ENCODE results near the gene CT47C1. TPM values are rescaled to one million over a fixed set of nuclear protein-coding genes. Genes with fewer than 3 reads are reported as not detected.

Gene CT47C1
- total RNA-seq, 2 donors from 2014 or later, result not detected

DNA sequence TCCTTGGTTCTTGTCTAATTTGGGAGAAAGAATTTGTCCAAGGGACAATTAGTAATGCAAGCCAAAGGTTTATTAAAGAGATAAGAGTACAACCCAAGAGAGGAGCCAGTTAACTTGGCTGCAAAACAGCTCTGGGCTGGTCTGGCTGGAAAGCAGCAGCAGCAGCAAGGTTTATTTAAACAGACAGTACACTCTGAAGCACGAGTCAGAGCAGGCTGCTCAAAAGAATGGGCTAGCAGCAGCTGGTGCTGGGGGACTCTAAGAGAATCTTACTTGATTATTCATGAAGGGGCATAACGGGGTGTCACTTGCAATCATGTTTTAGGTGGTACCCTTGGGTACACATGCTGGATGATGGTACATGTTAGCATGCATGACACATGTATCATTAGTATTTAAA is 17.1 kb upstream of the CT47C1 start:
- Mint-ChIP-seq H3K4me3 (no peak overlapping the region), H3K36me3 (ENCODE audit: low read depth) (no peaks in the 10 kb centered on the region), H3K4me1 (peaks cover 1% of the 10 kb centered on the region), H3K27ac (no peak overlapping the region), H3K27me3 (no peaks in the 10 kb centered on the region)
- DNase-seq (no peak), ATAC-seq (no peak)
- H3K9me3 ChIP-seq (ENCODE audit: control insufficient read depth, low read length, poor library complexity, severe bottlenecking), result no peaks in the 10 kb centered on the region

DNA sequence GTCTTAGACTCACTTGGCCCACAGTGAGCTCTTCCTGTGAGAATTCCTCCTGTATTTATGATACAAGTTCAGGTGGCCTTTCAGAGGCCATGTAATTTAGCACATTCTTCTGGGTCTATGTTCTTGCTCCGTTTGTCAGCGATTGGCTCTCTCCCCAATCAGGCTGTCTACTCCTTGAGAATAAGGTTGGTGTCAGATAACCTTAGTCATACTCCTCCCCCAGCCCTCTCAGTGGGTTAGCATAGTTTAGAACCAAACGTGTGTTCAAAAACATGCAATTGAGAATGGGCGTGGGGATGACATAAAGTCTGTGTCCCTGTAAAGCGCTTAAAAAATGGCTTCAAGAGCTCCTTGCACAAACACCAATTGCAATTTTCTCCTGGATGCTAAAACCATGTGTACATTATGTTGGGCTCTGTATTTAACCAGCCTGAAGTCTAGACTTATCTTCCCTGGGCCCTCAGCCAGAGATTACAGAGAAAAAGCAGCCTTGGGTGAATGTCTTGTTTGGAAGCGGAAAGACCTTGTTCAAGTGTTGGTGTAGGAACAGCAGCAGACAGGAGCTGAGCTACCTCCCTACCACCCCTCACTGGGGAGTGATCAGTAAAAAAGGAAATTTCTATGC is 9.9 kb upstream of the CT47C1 start:
- H3K27me3 Mint-ChIP-seq, result no peaks in the 10 kb centered on the region
- no peaks in the 10 kb centered on the region for H3K9me3 ChIP-seq (ENCODE audit: control insufficient read depth, low read length, poor library complexity, severe bottlenecking)
- ATAC-seq, result no peak
- DNase-seq, result no peak
- H3K27ac Mint-ChIP-seq, result no peak overlapping the region
- H3K36me3 Mint-ChIP-seq (ENCODE audit: low read depth), result no peaks in the 10 kb centered on the region
- H3K4me1 Mint-ChIP-seq, result peaks cover 2% of the 10 kb centered on the region
- H3K4me3 Mint-ChIP-seq, result no peak overlapping the region

DNA sequence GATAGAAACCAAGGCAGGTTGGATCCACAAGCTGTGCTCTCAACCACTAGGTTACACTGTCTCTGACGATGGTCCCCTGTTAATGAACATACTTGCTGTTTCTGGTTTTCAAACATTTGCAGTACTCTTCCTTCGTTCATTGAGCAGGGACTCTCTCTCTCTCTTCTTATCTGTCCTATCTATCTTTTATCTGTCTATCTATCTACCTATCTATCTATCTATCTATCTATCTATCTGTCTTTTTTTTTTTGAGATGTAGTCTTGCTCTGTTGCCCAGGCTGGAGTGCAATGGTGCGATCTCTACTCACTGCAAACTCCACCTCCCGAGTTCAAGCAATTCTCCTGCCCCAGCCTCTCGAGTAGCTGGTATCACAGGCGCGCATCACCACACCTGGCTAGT is 9.4 kb upstream of the CT47C1 start:
- Mint-ChIP-seq H3K4me3 (no peak overlapping the region), H3K27me3 (no peaks in the 10 kb centered on the region), H3K36me3 (ENCODE audit: low read depth) (no peaks in the 10 kb centered on the region), H3K27ac (no peak overlapping the region), H3K4me1 (peaks cover 2% of the 10 kb centered on the region)
- ATAC-seq (no peak), DNase-seq (no peak)
- H3K9me3 ChIP-seq (ENCODE audit: control insufficient read depth, low read length, poor library complexity, severe bottlenecking), result no peaks in the 10 kb centered on the region

DNA sequence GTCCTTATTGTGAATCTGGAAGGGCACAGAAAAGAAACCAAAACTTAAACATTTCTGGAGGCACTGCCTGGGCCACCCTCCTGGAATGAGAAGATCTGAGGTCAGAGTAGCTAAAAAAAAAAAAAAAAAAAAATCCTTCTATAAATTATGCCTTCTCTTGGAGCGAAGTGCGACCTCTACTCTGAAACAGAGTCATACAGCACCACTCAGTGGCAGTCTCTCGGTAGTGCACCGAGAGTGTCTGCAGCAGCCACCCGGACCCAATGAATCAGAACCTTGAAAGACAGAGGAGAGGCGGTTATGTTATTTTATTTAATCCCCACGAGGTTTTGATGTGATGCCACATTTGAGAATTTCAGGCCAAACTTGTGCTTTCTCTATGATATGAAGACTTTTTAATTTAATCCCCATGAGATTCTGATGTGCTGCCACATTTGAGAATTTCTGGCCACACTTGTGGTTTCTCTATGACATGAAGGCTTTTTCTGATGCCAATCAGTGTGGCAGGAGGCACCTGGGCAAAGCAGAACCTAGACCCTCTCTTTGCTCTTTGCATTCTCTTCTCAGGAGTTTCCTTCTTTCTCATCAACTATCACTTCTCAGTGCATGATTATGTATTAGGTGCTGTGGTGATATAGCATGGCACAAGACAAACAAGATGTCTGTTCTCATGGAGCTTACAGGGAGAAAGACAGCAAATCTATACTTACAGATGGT is 5.6 kb upstream of the CT47C1 start:
- Mint-ChIP-seq H3K27me3 (no peaks in the 10 kb centered on the region), H3K4me1 (peaks cover 2% of the 10 kb centered on the region), H3K4me3 (no peak overlapping the region), H3K27ac (no peak overlapping the region), H3K36me3 (ENCODE audit: low read depth) (no peaks in the 10 kb centered on the region)
- H3K9me3 ChIP-seq (ENCODE audit: control insufficient read depth, low read length, poor library complexity, severe bottlenecking), result no peaks in the 10 kb centered on the region
- peak in 1 of 3 donors; percentile 6 for DNase-seq
- ATAC-seq, result peak; percentile 71

DNA sequence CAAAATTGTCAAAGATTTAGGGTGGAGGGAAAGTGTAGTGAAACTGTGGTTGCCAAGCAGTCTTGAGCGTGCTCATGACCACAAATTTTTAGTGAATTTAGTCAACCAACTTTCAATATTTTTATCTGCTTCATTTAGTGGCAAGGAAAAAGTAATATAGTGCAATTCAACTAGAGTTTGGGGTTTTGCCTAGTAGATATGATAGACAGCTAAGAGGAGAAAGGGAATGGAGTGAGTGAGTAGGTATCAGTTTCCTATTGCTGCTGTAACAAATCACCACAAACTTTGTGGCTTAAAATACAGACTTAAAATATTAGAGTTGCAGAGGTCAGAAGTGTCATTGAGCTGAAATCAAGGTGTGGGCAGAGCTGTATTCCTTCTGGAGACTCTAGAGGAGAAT is 3.7 kb upstream of the CT47C1 start:
- H3K27ac Mint-ChIP-seq, result no peak overlapping the region
- H3K9me3 ChIP-seq (ENCODE audit: control insufficient read depth, low read length, poor library complexity, severe bottlenecking), result no peaks in the 10 kb centered on the region
- no peak for DNase-seq
- H3K27me3 Mint-ChIP-seq, result no peaks in the 10 kb centered on the region
- no peak for ATAC-seq
- no peaks in the 10 kb centered on the region for H3K36me3 Mint-ChIP-seq (ENCODE audit: low read depth)
- no peak overlapping the region for H3K4me3 Mint-ChIP-seq
- peaks cover 2% of the 10 kb centered on the region for H3K4me1 Mint-ChIP-seq

DNA sequence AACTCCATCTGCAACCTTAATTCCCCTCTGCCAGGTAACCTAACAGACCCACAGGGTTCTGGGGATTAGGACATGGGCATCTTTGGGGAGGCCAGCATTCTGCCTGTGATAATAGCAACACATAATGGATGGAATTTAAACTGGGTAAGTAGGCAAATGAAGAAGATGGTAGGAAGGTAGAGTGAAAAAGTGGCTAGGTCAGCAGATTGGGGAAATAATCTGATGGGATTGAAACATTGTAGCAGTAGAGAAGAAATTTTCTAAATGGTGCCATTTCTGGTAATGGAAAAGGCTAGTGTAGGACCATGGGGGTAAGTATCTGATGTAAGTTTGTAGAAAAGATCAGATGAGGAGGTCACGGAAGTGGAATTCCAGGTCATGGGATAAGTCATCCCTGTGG is 3.0 kb upstream of the CT47C1 start:
- H3K4me1 Mint-ChIP-seq, result no peaks in the 10 kb centered on the region
- no peak overlapping the region for H3K4me3 Mint-ChIP-seq
- no peaks in the 10 kb centered on the region for H3K36me3 Mint-ChIP-seq (ENCODE audit: low read depth)
- ATAC-seq (no peak), DNase-seq (no peak)
- H3K27ac Mint-ChIP-seq, result no peak overlapping the region
- H3K27me3 Mint-ChIP-seq, result no peaks in the 10 kb centered on the region
- H3K9me3 ChIP-seq (ENCODE audit: control insufficient read depth, low read length, poor library complexity, severe bottlenecking), result no peaks in the 10 kb centered on the region

DNA sequence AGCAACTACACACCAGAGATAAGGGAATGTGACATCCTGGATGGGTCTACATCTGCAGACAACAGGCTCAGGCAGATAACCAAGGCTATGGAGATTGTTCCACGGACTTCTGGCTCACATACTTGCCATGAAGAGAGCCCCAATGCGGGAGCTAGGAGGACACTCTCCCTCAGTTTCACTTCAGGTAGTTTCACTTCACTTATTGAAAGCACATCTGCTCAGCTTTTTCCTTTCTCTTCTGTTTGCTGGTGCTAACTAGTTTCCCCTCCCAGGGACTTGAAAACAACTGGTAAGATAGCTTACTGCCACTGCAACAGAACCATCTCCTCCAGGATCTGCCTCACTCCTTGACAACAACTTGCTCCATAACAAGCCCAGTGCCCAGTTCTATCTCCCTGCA is 1.4 kb upstream of the CT47C1 start:
- Mint-ChIP-seq H3K27ac (no peak overlapping the region), H3K36me3 (ENCODE audit: low read depth) (no peaks in the 10 kb centered on the region), H3K4me1 (no peaks in the 10 kb centered on the region), H3K27me3 (no peaks in the 10 kb centered on the region), H3K4me3 (no peak overlapping the region)
- no peak for ATAC-seq
- H3K9me3 ChIP-seq (ENCODE audit: control insufficient read depth, low read length, poor library complexity, severe bottlenecking), result no peaks in the 10 kb centered on the region
- no peak for DNase-seq

DNA sequence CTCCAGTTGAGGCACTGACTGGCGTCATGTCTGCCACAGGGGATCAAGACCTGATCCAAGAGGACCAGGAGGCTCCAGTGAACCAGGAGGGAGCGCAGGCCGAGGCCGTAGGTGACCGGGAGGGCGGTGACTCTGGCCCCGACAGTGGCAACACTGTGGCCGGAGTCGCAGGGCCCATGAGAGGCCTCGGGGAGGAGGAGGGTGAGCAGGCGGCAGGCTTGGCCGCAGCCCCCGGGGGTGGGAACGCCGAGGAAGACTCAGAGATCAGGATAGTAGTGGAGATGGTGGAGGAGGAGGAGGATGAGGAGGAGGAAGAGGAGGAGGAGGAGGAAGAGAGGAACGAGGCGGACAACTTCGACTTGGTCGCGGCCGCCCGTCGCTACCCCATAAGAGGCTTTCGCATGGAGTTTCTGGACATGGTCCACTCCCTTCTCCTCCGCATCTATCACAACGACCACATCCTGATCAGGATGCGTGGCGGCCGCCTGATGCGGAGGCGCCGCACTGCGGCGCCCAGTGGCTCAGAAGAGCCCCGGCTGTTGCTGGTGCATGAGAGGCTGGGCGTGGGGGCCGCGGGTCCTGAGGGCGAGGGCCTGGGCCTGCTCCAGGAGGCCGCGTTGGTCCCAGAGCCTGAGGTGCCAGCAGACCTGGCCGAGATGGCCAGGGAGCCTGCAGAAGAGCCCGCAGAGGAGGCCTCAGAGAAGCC is 560 bp downstream of the CT47C1 start:
- no peak for DNase-seq
- ATAC-seq, result no peak
- H3K4me1 Mint-ChIP-seq, result no peaks in the 10 kb centered on the region
- H3K27ac Mint-ChIP-seq, result no peak overlapping the region
- H3K4me3 Mint-ChIP-seq, result no peak overlapping the region
- no peaks in the 10 kb centered on the region for H3K27me3 Mint-ChIP-seq
- no peaks in the 10 kb centered on the region for H3K36me3 Mint-ChIP-seq (ENCODE audit: low read depth)
- H3K9me3 ChIP-seq (ENCODE audit: control insufficient read depth, low read length, poor library complexity, severe bottlenecking), result no peaks in the 10 kb centered on the region

DNA sequence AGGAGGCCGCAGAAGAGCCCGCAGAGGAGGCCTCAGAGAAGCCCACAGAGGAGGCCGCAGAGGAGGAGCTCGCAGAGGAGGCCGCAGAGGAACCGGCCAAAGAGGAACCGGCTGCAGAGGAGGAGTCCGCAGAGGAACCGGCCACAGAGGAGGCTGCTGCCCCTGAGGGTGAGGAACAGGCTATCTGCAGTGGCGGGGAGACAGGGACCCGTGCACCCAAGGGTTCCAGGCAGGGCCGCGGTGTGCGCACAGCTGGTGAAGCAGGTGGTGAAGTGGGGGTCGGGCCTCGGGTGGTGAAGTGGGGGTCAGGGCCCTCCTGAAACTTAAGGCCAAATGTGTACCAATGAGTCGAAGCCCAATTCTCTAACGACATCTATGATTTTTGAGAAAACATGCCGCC is 1.1 kb downstream of the CT47C1 start:
- ATAC-seq, result no peak
- no peaks in the 10 kb centered on the region for H3K9me3 ChIP-seq (ENCODE audit: control insufficient read depth, low read length, poor library complexity, severe bottlenecking)
- no peaks in the 10 kb centered on the region for H3K36me3 Mint-ChIP-seq (ENCODE audit: low read depth)
- H3K27me3 Mint-ChIP-seq, result no peaks in the 10 kb centered on the region
- no peak for DNase-seq
- H3K4me1 Mint-ChIP-seq, result no peaks in the 10 kb centered on the region
- H3K27ac Mint-ChIP-seq, result no peak overlapping the region
- no peak overlapping the region for H3K4me3 Mint-ChIP-seq

DNA sequence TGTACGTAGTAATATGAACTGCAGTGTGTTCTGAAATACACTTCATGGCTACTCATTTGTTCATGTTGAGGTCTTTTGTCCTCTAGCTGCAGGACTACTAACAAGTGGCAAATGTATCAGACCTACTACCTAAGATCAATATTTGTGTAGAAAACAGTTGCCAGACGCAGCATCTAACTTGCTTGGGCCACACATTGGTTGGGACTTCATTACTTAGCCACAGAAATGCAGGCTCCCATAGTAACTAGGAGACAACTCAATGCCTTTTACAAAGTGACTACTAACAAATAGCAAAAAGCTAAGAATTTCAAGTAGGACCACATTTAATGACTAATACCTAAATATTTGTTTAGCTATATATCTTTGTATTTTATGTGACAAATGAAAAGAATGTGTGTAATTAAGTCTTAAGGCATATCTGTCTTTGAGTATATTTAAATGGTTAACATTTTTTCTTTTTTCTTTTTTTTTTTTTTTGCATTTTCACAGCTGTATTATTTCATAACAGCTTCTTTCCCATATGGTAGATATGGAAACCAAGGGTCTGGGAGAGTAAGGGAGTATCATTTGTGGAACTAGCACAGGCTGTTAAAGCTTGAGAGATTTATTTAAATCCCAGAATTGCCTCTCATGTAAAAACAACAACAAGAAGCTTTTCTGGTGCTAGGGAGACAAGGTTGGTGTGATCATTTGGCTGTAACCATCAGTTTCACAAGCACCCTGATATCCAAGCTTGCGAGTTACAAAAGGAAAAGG is 2.7 kb downstream of the CT47C1 start:
- Mint-ChIP-seq H3K27me3 (peaks cover 4% of the 10 kb centered on the region), H3K4me3 (no peak overlapping the region), H3K36me3 (ENCODE audit: low read depth) (no peaks in the 10 kb centered on the region), H3K27ac (no peak overlapping the region), H3K4me1 (no peaks in the 10 kb centered on the region)
- DNase-seq, result no peak
- no peaks in the 10 kb centered on the region for H3K9me3 ChIP-seq (ENCODE audit: control insufficient read depth, low read length, poor library complexity, severe bottlenecking)
- no peak for ATAC-seq

DNA sequence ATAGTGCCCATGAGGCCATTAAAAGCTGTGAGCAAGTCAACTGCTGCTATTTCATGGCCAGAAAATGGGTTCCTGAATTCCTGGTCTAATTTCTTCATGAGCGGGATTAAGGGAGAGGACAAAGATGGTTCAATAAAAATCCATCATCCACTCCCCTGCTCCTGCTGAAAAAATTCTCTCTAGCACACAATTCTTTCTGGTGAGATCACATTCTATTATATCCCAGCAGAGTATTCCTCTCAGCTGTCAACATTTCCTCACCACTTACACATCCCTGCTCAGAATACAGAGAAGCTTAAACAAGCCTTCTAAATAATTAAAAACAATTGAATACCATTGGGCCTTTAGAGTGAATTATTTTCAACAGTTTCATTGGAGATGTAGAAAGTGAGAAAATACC is 9.5 kb downstream of the CT47C1 start:
- Mint-ChIP-seq H3K4me3 (no peak overlapping the region), H3K27ac (no peak overlapping the region), H3K27me3 (peaks cover 4% of the 10 kb centered on the region), H3K4me1 (no peaks in the 10 kb centered on the region), H3K36me3 (ENCODE audit: low read depth) (no peaks in the 10 kb centered on the region)
- H3K9me3 ChIP-seq (ENCODE audit: control insufficient read depth, low read length, poor library complexity, severe bottlenecking), result no peaks in the 10 kb centered on the region
- no peak for DNase-seq
- ATAC-seq, result no peak

DNA sequence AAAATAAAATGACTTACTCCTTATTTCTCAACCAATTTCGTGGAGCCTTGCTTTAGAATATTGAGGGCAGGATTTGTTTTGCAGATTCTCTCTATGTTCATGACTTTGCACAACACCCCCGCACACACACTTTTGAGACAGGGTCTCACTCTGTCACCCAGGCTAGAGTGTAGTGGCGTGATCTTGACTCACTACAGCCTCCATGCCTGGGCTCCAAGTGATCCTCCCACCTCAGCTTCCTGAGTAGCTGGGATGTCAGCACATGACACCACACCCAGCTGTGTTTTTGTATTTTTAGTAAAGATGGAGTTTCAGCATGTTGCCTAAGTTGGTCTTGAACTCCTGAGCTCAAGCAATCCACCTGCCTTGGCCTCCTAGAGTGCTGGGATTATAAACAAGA is 12.0 kb downstream of the CT47C1 start:
- no peaks in the 10 kb centered on the region for H3K4me1 Mint-ChIP-seq
- ATAC-seq, result no peak
- DNase-seq, result no peak
- no peak overlapping the region for H3K27ac Mint-ChIP-seq
- no peaks in the 10 kb centered on the region for H3K36me3 Mint-ChIP-seq (ENCODE audit: low read depth)
- peaks cover 2% of the 10 kb centered on the region for H3K27me3 Mint-ChIP-seq
- H3K4me3 Mint-ChIP-seq, result no peak overlapping the region
- no peaks in the 10 kb centered on the region for H3K9me3 ChIP-seq (ENCODE audit: control insufficient read depth, low read length, poor library complexity, severe bottlenecking)

DNA sequence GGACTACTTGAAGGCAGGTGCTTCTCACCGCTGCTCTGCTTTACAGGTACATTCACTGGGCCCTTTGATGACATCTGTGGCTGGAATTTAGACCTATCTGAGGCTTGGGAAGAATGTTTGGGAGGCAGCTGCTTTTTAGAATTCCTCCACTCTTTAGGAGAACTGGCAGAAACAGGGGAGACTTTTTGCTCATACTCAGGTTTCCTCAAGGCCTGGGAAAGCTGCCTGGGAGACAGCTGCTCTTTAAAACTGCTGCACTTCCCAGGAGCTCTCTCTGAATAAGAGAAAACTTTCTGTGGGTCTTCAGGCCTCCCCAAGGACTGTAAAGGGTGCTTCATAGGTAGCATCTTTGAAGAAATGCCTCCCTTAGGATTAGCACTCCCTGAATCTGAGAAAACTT is 14.3 kb downstream of the CT47C1 start:
- Mint-ChIP-seq H3K4me1 (no peaks in the 10 kb centered on the region), H3K27ac (no peak overlapping the region), H3K4me3 (no peak overlapping the region), H3K27me3 (peaks cover 8% of the 10 kb centered on the region), H3K36me3 (ENCODE audit: low read depth) (no peaks in the 10 kb centered on the region)
- ATAC-seq, result no peak
- DNase-seq, result no peak
- H3K9me3 ChIP-seq (ENCODE audit: control insufficient read depth, low read length, poor library complexity, severe bottlenecking), result no peaks in the 10 kb centered on the region
